SK-N-MC (cell line): ENCODE data around the gene TCF3.

Source experiments
- EZH2 ChIP-seq: fragments of 200-600 bp; sonication (generic); IDR thresholded peaks from one replicate; pipeline ENCODE4 v1.6.1; 2017; ENCODE audit warnings: antibody characterized with exemption
- POLR2AphosphoS5 ChIP-seq: IDR thresholded peaks from 2 replicates; pipeline ENCODE4 v1.6.1; 2012; ENCODE audit warnings: mild to moderate bottlenecking, low read depth, low read length, borderline replicate concordance

DNA sequence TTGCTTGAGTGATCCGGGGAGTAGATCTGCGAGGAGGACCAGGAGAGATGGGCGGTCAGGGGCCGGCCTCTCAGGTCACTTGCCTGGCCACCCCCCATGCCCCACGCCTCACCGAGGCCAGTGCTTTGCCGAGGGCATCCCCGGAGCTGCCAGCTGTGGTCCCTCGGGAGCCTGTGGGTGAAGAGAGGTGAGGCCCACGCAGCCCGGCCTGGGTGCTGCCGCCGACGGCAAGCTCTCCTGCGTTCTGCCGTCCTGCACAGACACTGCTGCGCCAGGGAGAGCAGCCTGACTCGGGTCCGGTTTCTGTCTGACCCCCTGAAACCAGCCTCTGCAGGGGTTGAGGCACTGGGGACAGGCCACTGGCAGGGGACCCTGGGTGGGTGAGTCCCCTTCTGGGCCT, 31.4 kb downstream of the TCF3 start:
- TF ChIP-seq POLR2AphosphoS5 (no peak), EZH2 (no peak)
